WTC11 (cell line): Measurements from ENCODE around the gene PTPN12.

Experiments
- GABPB1 ChIP-seq: sonication (generic); formaldehyde crosslinking; IDR thresholded peaks from 2 replicates; pipeline ENCODE4 v1.8.1; 2023; ENCODE audit warnings: mild to moderate bottlenecking, missing genetic modification reagents
- SMAD3 ChIP-seq: sonication (generic); formaldehyde crosslinking; IDR thresholded peaks from 2 replicates; pipeline ENCODE4 v1.8.0; 2022; ENCODE audit warnings: missing genetic modification reagents, mild to moderate bottlenecking, borderline replicate concordance
- TF ChIP-seq, protein P1 (sequence below): fragments of 200-600 bp; IDR thresholded peaks from 2 replicates; pipeline ENCODE4 v1.8.0; 2022; ENCODE audit warnings: antibody characterized with exemption
- TF ChIP-seq, protein P2 (sequence below): sonication (generic); formaldehyde crosslinking; IDR thresholded peaks from 2 replicates; pipeline ENCODE4 v1.8.0; 2022; ENCODE audit warnings: mild to moderate bottlenecking, missing genetic modification reagents
- TF ChIP-seq, protein P3 (sequence below): sonication (generic); formaldehyde crosslinking; IDR thresholded peaks from 2 replicates; pipeline ENCODE4 v1.8.1; 2023; ENCODE audit warnings: mild to moderate bottlenecking, moderate library complexity, missing genetic modification reagents

DNA sequence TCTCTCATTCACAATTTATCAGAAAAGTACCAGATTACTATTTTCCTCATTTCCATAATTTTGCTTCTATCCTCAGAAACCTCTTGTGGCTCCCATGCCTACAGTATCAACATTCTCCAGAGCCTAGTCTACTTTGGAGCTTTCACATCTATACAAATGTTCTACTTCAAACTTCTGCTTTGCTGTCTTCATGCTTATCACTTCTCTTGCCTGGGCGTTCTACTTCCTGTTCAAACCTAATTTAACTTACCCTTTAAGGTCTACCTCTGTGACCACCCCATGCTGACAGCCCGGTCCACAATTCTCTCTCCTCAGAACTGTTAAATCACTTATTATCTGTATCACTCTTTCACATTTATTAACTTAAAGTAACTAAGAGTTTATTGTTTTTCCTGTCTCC lies 6.1 kb upstream of the PTPN12 start:
- TF ChIP-seq, protein P1, sequence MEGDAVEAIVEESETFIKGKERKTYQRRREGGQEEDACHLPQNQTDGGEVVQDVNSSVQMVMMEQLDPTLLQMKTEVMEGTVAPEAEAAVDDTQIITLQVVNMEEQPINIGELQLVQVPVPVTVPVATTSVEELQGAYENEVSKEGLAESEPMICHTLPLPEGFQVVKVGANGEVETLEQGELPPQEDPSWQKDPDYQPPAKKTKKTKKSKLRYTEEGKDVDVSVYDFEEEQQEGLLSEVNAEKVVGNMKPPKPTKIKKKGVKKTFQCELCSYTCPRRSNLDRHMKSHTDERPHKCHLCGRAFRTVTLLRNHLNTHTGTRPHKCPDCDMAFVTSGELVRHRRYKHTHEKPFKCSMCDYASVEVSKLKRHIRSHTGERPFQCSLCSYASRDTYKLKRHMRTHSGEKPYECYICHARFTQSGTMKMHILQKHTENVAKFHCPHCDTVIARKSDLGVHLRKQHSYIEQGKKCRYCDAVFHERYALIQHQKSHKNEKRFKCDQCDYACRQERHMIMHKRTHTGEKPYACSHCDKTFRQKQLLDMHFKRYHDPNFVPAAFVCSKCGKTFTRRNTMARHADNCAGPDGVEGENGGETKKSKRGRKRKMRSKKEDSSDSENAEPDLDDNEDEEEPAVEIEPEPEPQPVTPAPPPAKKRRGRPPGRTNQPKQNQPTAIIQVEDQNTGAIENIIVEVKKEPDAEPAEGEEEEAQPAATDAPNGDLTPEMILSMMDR: no peak
- TF ChIP-seq, protein P2, sequence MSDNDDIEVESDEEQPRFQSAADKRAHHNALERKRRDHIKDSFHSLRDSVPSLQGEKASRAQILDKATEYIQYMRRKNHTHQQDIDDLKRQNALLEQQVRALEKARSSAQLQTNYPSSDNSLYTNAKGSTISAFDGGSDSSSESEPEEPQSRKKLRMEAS: no peak
- no peak for TF ChIP-seq SMAD3 (CRISPR knock-in tag)
- no peak for TF ChIP-seq GABPB1 (CRISPR knock-in tag)
- TF ChIP-seq, protein P3, sequence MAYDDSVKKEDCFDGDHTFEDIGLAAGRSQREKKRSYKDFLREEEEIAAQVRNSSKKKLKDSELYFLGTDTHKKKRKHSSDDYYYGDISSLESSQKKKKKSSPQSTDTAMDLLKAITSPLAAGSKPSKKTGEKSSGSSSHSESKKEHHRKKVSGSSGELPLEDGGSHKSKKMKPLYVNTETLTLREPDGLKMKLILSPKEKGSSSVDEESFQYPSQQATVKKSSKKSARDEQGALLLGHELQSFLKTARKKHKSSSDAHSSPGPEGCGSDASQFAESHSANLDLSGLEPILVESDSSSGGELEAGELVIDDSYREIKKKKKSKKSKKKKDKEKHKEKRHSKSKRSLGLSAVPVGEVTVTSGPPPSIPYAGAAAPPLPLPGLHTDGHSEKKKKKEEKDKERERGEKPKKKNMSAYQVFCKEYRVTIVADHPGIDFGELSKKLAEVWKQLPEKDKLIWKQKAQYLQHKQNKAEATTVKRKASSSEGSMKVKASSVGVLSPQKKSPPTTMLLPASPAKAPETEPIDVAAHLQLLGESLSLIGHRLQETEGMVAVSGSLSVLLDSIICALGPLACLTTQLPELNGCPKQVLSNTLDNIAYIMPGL (CRISPR knock-in tag): no peak
